Stimulated activated CD8-positive, alpha-beta memory T cell treated with anti-CD3 and anti-CD28 coated beads, Interleukin-4, amount 100 ng/mL, for 1 hour (primary cell): Measurements from ENCODE around the gene BCAT1.
"Not testable (repeated sequence)": the region's sequence is repeated elsewhere in the genome, so short reads cannot be mapped to it uniquely, and the experiment has no call there.

Experiments used
- DNase-seq, 2 donors: peaks; one replicate each; pipeline ENCODE4 v3.0.0-alpha.2; 2020; ENCODE audit warnings: low read depth in 2 of 2, low spot score in 1 of 2

Gene BCAT1

DNA sequence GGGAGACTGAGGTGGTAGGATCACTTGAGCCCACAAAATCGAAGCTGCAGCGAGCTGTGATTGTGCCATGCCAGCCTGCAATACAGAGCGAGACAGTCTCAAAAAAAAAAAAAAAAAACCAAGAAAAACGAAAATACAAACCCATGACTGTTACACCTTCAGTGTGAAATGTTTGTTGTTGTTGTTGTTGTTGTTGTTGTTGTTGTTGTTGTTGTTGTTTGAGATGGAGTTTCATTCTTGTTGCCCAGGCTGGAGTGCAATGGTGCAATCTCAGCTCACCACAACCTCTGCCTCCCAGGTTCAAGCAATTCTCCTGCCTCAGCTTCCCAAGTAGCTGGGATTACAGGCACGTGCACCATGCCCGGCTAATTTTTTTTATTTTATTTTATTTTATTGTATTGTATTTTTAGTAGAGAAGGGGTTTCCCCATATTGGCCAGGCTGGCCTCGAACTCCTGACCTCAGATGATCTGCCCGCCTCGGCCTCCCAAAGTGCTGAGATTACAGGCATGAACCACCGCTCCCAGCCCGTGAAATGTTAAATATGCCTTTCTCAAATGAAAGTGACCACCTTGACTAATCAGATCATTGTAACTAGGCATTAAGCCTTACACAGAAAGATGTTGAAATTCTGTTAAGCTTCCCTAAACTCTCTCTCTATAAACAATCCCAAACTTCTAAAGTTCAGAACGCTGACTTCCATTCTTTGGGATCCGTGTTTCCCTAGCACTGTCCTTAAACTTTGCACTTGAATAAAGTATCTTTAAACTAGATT lies 20.2 kb downstream of the BCAT1 start:
- not testable (repeated sequence) for DNase-seq

DNA sequence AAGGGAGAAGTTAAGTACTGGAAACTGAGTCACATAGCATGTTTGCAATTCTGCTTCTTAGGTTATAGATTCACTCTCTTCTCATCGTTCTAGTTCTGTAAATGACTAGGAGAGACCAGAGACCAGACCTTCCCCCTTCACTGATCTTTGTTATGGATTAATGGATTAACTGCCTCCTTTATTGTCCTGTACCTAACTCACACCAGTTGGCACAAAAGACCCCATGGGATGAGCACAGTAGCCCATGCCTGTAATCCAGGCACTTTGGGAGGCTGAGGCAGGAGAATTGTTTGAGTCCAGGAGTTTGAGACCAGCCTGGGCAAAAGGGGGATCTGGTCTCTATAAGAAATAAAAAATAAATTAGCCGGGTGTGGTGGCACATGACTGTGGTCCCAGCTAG lies 20.8 kb downstream of the BCAT1 start:
- DNase-seq = no peak

DNA sequence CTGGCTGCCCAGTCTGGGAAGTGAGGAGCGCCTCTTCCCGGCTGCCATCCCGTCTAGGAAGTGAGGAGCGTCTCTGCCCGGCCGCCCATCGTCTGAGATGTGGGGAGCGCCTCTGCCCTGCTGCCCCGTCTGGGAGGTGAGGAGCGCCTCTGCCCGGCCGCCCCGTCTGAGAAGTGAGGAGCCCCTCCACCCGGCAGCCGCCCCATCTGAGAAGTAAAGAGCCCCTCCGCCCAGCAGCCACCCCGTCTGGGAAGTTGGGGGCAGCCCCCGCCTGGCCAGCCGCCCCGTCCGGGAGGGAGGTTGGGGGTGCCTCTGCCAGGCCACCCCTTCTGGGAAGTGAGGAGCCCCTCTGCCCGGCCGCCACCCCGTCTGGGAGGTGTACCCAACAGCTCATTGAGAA lies 22.8 kb downstream of the BCAT1 start:
- not testable (repeated sequence) for DNase-seq

DNA sequence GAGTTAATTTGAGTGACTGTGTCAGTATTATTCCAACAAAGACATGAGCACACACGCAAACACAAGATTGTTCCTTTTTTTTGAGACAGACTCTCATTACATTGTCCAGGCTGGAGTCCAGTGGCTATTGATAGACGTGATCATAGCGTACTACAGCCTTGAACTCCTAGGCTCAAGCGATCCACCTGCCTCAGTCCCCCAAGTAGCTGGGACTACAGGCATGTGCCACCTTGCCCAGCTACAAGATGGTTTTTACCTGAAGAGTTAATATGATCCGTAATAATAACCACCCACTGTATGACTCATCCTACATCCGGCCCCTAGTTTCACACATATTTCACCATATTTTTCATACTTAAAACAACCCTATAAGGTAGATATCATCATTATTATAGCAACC lies 26.8 kb downstream of the BCAT1 start:
- DNase-seq = no peak

DNA sequence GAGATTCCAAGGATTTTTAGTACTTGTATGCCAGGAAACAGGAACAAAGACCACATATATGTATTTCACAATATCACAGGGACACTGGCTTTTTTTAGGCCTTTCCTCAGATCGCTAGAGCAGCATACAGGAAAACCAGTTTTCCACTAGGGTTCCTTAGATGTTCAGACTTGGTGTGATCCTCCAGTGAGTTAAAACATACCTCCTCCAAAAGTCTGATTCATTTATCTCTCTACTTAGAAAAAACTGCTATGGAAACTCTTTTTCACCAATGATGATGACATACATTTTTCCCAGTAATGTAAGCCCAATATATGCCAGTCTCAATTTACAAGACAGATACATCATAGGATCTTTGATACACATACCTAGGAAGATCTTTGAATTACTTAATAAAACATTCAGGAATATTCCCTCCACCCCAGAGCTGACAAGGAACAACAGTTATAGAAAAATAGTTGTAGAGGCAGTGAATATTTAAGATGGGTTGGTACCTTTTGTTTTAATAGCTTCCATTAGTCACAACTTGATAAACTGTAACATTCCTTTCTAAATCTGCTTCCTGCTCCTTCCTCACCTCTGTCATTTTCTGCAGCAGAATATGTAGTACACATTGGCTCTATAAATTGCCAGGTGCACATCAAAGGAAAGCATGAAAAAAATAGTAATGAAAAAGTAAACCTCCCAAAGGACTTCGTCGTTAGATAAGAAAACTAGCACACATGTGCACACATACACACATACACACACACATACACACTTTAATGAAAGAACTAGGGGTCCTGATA lies 27.5 kb downstream of the BCAT1 start:
- DNase-seq = no peak

DNA sequence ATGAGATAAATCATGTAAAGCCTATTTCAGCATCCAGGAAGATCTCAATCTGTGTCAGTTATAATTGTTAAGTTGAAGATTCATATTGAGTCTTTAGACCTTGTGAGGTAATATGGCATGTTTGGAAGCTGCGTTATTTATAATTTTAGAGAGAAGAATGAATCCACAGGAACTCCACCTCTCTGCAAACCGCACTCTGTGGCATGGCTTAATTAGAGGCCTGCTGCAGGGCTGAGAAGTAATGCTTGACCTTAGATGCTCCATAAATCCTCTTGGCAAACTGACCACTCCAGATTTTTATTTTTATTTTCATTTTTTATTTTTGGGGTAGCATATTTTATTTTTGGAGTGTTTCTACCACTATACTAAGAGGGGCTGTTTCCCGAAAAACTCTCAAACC lies 28.8 kb downstream of the BCAT1 start:
- no peak for DNase-seq

DNA sequence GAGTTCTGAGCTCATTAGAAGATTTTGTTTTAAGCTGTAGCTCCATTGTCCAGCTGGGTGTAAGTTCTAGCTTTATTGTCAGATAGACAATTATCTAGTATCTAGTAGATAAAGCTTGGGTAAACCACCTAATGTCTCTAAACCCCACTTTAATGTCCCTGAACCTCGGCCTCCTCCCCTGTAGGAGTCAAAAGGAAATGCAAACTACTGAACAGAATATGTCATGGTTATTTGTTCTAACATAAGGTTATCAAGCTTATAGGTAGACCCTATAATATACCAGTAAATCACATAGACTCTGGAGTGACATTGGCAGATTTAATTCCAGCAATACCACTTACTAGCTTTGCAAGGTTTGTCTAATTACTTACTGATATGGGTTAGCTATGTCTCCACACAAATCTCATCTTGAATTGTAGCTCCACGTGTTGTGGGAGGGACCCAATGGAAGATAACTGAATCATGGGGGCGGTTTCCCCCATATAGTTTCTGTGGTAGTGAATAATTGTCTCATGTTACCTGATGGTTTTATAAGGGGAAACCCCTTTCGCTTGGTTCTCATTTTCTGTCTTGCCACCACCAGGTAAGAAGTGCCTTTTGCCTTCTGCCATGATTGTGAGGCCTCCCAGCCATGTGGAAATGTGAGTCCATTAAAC lies 29.4 kb downstream of the BCAT1 start:
- no peak for DNase-seq

DNA sequence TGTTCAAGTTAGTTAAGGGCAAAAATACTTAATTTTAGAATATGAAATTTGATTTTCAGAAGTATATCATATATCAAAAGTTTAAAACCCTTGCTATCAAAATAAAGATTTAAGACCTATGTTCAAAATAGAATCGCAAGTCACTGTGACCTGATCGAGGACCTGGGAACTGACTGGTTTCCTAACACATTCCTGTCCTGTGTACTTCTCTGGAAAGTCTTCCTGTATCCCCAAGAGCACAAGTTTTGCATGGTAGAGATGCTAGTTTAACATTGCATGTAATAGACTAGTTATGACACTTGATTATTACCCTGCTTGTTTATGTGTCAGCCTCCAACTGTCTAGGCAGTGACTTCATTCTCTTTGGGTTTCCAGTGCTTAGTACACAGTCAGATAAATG lies 30.3 kb downstream of the BCAT1 start:
- no peak for DNase-seq

DNA sequence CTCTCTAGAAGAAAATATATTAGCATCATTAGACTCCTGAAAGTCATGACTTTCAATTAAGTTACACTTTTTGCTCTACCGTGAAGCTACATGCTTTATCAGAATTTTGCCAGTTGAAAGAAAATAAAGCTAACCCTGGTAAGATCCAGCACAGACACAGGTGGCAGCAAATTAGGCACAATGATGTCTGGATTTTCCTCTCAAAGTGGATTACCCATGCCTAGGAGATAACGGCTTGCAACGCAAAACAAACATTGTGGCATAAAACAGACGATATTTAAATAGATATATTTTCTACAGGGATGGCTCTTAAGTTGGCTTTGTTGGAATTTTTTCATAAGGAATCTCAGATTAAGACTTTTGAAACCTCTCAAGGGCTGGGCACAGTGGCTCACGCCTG lies 33.4 kb downstream of the BCAT1 start:
- no peak for DNase-seq

DNA sequence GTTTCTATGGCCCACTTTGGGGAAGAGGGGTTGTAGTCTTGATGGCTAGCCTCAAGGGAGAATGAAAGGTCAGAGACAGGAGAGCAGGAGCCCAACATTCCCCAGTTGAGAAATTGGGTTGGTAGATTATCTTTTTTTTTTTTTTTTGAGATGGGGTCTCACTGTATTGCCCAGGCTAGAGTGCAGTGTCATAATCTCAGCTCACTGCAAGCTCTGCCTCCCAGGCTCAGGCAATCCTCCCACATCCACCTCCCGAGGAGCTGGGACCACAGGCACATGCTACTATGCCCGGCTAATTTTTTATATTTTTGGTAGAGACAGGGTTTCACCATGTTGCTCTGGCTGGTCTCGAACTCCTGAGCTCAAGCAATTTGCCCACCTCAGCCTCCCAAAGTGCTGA lies 34.9 kb downstream of the BCAT1 start:
- DNase-seq = no peak

DNA sequence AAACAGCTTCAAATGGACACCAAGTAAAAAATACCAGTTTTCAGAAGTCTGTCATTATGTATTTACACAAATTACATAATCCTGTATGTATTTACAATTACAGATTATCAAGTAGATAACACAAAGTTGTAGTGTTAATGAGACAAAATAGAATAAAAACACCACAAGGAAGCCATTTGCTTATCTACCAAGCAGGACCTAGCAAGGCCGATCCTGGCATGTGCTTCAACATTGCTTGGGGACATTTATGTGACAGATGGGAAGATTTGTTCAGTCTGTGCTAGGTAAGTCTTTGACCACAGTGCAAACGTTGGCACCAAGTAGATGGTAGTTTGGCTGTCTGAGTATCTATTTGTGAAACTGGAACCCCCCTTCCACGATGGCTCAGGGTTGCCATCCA lies 35.8 kb downstream of the BCAT1 start:
- no peak for DNase-seq

DNA sequence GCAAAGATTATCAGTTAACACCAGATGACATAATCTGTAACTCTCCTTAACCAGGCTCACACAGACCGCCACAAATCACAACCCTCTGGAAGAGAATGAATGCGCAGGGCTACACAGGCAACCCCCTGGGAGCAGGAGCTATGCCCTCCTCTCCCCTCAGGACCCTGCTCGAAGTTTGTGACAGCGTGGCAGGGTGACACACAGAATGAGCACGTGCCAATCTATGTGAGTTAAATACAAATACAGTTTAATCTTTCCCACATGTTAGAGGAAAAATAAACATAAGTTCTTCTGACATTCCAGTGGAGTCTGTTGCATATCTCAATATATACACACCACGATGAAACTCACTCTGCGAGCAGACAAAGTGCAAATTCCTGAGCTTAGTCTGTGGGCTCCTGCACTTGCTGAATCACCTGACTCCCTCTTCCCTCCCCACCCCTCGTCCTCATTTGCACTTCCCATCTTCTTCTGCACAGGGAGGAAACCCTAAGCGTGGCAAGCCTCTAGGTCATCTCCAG lies 37.6 kb downstream of the BCAT1 start:
- DNase-seq = no peak

DNA sequence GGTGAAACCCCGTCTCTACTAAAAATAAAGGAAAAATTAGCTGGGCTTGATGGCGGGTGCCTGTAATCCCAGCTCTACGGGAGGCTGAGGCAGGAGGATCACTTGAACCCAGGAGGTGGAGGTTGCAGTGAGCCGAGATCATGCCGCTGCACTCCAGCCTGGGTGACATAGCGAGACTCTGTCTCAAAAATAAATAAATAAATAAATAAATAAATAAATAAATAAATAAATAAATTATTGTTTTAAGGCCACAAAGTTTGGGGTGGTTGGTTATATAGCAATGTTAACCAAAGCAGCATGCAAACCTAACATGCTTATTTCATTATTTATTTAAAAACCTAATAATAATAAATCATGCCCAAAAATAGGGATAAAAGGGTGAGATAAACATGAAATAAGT lies 38.7 kb downstream of the BCAT1 start:
- not testable (repeated sequence) for DNase-seq

DNA sequence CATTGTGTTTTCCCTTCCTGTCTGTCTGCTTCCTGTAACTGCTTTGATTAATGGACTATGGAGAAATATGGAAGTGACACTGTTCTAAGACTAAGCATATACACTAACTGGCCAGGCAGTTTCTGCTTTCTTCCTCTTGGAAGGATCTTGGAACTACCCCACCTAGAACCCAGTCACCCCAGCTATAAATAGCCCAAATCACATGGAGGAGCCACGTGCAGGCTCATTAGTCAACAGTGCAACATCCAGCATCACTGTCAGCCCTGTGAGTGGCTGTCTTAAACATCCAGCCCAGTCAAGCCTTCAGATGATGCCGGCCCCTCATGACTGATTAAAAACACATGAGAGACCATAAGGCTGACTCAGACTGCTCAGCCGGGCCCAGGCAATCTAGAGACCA lies 39.2 kb downstream of the BCAT1 start:
- DNase-seq = no peak

DNA sequence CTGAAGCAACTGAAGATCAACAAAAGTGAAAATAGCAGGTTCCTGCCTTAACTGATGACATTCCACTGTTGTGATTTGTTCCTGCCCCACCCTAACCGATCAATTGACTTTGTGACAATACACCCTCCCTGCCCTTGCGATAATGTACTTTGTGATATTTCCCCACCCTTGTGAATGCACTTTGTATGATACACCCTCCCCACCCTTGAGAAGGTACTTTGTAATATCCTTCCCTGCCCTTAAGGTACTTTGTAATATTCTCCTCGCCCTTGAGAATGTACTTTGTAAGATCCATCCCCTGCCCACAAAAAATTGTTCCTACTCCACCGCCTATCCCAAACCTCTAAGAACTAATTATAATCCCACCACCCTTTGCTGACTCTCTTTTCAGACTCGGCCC lies 41.4 kb downstream of the BCAT1 start:
- no peak for DNase-seq

DNA sequence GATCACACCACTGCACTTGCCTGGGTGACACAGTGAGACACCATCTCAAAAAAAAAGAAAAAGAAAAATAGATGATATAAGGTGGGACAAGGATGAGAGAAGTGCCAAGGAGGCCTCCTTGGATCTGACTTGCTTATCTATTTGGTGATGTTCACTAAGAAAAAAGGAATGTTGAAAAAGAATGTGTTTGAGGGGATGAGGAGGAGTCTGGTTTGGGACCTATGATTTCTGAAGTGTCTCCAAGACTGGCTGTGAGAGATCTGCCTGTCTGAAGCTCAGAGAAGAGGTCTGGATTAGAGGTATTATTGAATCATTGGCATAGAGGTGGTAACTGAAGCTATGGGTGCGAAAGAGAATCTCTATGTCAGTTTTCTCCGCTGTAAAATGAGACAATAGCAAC lies 42.8 kb downstream of the BCAT1 start:
- no peak for DNase-seq

DNA sequence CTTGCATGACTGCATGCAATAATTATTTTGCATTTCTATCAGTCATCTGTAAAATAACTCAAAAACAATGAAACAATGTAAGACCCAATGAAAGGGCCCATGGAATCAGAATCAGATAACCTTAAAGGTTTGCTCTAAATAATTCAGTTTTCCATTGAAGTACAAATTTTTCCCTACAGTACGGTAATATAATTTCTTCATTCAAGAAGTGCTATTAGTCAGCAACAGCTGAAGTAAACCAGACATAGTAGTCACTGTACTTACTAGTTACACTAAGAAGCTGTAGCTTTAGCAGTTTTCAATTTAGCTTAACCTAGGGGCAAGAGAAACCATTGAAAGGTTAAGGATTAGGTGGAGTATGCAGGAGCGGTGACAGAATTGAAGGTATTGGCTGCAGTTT lies 43.5 kb downstream of the BCAT1 start:
- no peak for DNase-seq

DNA sequence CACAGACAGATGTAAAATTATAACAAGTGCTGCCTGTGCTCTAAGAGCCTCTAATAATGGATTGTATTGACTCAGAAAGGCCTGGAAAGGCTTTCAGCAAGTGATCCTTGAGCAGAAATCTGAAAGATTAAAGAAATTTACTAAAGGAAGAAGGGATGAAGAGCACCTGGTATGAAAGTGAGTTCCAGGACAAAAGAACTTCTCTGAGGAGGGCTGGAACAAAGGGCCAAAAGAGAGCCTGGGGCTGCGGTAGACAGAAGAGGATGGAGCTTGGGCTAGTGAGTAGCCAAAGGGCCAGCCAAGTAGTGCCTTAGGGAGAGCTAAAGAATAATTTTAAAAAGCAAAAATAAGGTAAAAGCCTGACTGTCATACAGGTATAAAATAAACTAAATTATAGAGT lies 44.0 kb downstream of the BCAT1 start:
- no peak for DNase-seq

DNA sequence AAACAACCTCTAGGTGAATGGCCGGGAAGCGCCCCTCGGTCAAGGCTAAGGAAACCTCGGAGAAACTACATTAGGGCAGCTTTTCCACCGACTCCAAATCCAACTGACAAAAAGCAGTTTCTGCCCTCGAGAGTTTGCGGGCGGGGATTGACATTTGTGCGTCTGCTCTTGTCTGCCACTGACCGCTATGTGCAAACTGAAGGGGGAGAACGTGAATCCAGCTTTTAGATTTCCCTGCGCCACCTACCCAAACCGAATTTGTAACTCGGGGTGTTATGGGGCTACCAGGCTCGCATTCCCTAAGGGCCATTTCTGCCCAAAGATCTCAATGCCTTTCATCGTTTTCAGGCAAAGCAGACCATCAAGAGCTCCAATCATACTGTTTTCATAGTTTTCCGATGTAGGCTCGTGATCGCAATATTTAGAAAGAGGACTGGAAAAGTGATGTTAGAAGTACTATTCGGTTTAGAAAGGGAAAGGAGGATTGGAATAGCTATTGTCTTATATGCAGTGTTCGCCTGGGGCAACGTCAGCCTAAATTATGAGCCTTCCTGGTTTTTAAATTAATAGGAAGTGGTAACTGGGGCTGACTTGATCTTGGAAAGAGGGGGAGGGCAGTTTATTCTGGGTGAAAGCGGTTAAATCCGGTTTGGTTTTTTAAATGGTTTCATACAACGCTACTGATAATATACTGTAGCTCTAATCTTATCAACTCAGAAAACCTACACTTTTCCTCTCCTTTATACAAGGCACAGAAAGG lies 45.4 kb downstream of the BCAT1 start:
- DNase-seq = no peak

DNA sequence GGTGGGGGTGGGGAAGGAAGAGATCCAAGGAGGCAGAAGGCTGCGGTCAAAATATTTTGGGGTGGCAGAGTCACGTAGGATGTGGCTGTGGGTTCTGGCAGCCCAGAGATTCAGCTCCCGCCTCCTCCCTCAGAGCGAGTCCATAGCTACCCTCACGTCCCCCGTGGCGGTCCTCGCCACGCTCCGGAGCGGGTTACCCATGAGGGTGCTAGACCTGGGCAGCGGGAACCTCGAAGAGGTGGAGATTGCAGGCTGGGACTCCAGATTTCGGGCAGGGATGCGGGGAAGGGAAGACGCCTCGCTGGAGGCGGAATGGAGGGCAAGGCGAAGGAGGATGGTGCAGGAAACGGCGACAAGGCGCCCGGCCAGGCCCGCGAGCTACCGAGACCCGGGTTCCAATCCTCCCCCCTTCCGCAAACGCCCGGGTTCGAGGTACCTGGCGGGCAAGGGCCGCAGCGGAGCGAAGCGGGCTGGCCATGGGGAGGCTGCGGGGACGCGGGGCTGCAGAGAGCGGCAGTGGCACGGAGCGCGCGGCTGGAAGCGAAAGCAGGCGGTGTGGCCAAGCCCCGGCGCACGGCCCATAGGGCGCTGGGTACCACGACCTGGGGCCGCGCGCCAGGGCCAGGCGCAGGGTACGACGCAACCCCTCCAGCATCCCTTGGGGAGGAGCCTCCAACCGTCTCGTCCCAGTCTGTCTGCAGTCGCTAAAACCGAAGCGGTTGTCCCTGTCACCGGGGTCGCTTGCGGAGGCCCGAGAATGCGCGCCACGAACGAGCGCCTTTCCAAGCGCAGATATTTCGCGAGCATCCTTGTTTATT lies 46.2 kb downstream of the BCAT1 start:
- no peak for DNase-seq
